ENCODE measurements around the gene RNF38.

The RNF38 gene

DNA sequence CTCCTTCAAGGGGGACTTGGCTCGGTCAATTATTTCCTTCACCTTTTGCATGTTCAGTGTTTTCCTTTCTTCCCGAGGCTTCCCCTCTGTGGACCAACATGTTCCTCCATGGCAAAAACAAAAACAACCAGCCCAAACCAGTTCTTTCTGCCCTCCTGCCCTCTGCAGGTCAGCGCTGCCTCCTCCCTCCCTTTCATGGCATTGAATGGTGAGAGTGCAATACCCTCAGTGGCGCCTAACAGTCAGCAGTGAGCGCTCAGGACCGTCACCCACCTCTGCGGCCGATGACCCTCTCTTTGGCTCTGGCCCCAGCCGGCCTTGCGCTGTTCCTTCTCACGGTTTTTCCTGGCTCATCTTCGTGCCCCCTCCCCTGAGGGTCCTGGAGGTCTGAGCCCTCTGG is 107.4 kb downstream of the RNF38 start:
- no peak for DNase-seq (ENCODE audit: low read depth)

DNA sequence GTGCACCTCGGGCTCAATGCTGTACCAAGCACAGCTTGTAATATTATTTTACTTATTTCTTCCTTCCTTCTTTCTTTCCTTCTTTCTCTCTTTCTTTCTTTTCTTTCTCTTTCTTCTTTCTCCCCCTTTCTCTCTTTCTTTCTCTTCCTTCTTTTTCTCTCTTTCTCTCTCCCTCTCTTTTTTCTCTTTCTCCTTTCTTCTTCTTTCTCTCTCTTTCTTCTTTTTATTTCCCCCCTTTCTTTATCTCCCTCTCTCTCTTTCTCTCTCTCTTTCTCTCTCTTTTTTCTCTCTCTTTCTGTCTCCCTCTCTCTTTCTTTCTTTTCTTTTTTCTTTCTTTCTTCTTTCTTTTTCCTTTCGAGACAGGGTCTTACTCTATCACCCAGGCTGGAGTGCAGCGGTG is 109.1 kb downstream of the RNF38 start:
- DNase-seq (ENCODE audit: low read depth), result no peak

DNA sequence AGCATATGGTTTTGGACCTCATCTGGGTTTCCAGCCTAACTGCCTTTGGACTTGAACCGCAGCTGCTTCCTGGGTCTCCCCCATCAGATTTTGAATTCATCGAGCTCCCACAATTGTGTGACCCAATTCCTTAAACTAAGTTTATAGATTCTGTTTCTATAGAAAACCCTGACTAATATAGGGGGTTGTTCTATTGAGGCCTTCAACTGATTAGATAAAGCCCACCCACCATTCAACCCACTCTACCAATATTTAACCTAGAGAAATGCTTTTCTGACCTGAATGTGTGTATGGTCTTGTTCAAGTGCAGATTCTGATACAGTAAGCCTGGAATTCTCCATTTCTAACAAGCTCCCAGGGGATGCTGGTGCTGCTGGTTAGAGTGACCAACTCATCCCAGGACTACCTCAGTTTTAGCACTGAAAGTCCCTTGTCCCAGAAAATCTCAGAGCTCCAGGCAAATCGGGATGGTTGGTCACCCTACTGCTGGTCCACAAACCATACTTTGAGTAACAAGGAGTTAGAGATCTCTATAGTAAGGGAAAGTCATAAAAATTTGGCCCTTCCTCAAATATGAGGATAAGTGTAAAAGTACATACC is 110.1 kb downstream of the RNF38 start:
- DNase-seq (ENCODE audit: low read depth), result no peak

DNA sequence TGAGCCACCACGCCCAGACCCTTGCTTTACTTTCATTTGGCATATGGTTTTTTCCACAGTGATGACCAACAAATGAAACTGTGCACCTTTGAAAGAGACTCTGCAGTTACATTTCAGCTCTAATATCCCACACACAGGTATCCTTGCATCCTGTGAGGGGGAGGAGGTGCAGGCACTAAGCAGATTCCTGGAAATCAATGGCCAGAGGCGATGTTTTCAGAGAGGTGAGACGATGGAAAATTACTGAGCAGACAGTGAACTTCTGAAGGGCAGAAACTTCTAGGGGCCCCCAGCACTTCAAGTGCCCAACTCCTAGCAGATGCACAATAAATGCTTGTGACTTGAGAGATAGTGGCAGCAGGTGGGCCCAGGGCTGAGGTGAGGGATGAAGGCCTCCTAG is 112.0 kb downstream of the RNF38 start:
- DNase-seq (ENCODE audit: low read depth), result no peak

Measured in ELR (cell line).